ENCODE results near the gene PTTG1IP. TPM values are rescaled to one million over a fixed set of nuclear protein-coding genes. Genes with fewer than 3 reads are reported as not detected.

Gene PTTG1IP
- total and polyA plus RNA-seq, 2 of the 13 experiments (the other 11 are each of a cell fraction or from before 2014, with no cell fraction given), result 161 to 700 TPM

GRCh38 chr21:44873356-44874239 lies at the start of gene PTTG1IP (continued):
- TF ChIP-seq CREB3 (CRISPR knock-in tag; IDR thresholded peaks at IDR 0.05), result no peak
- TF ChIP-seq ZNF251 (CRISPR knock-in tag; IDR thresholded peaks at IDR 0.05), result no peak
- TF ChIP-seq ZFAT (CRISPR knock-in tag; conservative IDR thresholded peaks at IDR 0.05), result no peak
- no peak for TF ChIP-seq ZNF878 (CRISPR knock-in tag; IDR thresholded peaks at IDR 0.05)
- no peak for TF ChIP-seq NR1H2 (CRISPR knock-in tag; IDR thresholded peaks at IDR 0.05; ENCODE audit: borderline replicate concordance, low read depth)
- TF ChIP-seq ONECUT2 (CRISPR knock-in tag; IDR thresholded peaks at IDR 0.05), result no peak
- TF ChIP-seq KDM5A (IDR thresholded peaks at IDR 0.05; ENCODE audit: borderline replicate concordance, low read length), result peak; percentile 43; the same call in 1 of the 2 replicates
- TF ChIP-seq EEA1 (CRISPR knock-in tag; IDR thresholded peaks at IDR 0.05; ENCODE audit: borderline replicate concordance), result peak; percentile 33; the same call in 1 of the 2 replicates
- TF ChIP-seq ZNF784 (CRISPR knock-in tag; IDR thresholded peaks at IDR 0.05; ENCODE audit: borderline replicate concordance), result no peak; the same call in 1 of the 2 replicates
- no peak for TF ChIP-seq NCOA5 (CRISPR knock-in tag; IDR thresholded peaks at IDR 0.05)
- TF ChIP-seq ZNF383 (CRISPR knock-in tag; IDR thresholded peaks at IDR 0.05; ENCODE audit: borderline replicate concordance), result no peak
- TF ChIP-seq ZSCAN12 (CRISPR knock-in tag; IDR thresholded peaks at IDR 0.05), result no peak
- TF ChIP-seq ZNF501 (CRISPR knock-in tag; IDR thresholded peaks at IDR 0.05), result no peak
- no peak for TF ChIP-seq ZNF318 (CRISPR knock-in tag; IDR thresholded peaks at IDR 0.05)
- TF ChIP-seq ZNF343 (CRISPR knock-in tag; IDR thresholded peaks at IDR 0.05), result peak; percentile 60; the same call in 1 of the 2 replicates

All from HepG2 (cell line).